Endothelial cell of umbilical vein (primary cell): ENCODE results near the gene KIAA1210. TPM values are rescaled to one million over a fixed set of nuclear protein-coding genes. Genes with fewer than 3 reads are reported as not detected.

ENCODE experiments used
- BruUV-seq: library from RNA; stranded (reverse); fragments of 400-500 nt; replicated peaks from 2 replicates; lab custom pipeline; 2021; lab: Mats Ljungman, UMichigan
- CTCF ChIA-PET: fragments of 300-600, 350-600 bp; sonication (Branson Sonifier 250); formaldehyde crosslinking; loops from one replicate; lab custom pipeline; 2021; ENCODE audit warnings: antibody characterized with exemption, inconsistent platforms; lab: Charles Lee
- POLR2A ChIA-PET: fragments of 300-600, 350-600 bp; sonication (Branson Sonifier 250); formaldehyde crosslinking; loops from one replicate; lab custom pipeline; 2021; ENCODE audit warnings: antibody characterized with exemption, inconsistent platforms; lab: Charles Lee
- DNase-seq: peaks from one replicate; pipeline ENCODE4 v3.0.0-alpha.2; 2011; ENCODE audit warnings: low read depth, low spot score
- FAIRE-seq: peaks from 2 replicates; lab custom pipeline; 2011; peaks lifted over from hg19 to GRCh38; lab: Jason Lieb, UNC
- H2AFZ ChIP-seq: 2 replicates; pipeline ENCODE4 v1.6.0; 2012; ENCODE audit warnings: low read depth, low read length, control low read depth, inconsistent platforms
- H3K27ac ChIP-seq: 2 replicates; pipeline ENCODE4 v1.5.1; 2011; ENCODE audit warnings: low read depth, mild to moderate bottlenecking, control low read depth, low read length, moderate library complexity; ENCODE audit not compliant: insufficient read depth
- H3K27me3 ChIP-seq, 2 experiments: 2 replicates each; pipeline versions ENCODE4 v1.6.0 to v1.6.1; 2011; ENCODE audit warnings: low read length in 2 of 2, mixed read lengths in 1 of 2; ENCODE audit not compliant: control insufficient read depth in 2 of 2, insufficient read depth in 2 of 2
- H3K36me3 ChIP-seq, 2 experiments: 2 replicates in 1 of 2; 3 replicates in 1 of 2; pipeline ENCODE4 v1.5.1; 2011; ENCODE audit warnings: low read length in 2 of 2, mild to moderate bottlenecking in 1 of 2, moderate library complexity in 1 of 2; ENCODE audit not compliant: control insufficient read depth in 2 of 2, insufficient read depth in 2 of 2; ENCODE audit errors: extremely low read depth in 1 of 2
- H3K4me1 ChIP-seq: 3 replicates; pipeline ENCODE4 v1.5.1; 2011; ENCODE audit warnings: mild to moderate bottlenecking, low read length; ENCODE audit not compliant: control insufficient read depth, insufficient read depth; ENCODE audit errors: extremely low read depth
- H3K4me2 ChIP-seq: 2 replicates; pipeline ENCODE4 v1.6.1; 2011; ENCODE audit warnings: low read length, control low read depth, mixed read lengths; ENCODE audit not compliant: insufficient read depth
- H3K4me3 ChIP-seq, 3 experiments: fragments of 200-600 bp in 1 of 3; sonication (generic), shearing (Covaris generic) in 1 of 3; replicated peaks in 1 of 3; 2 replicates each; pipeline ENCODE4 v1.5.1; 2011 to 2016; ENCODE audit warnings: control low read depth in 3 of 3, low read length in 3 of 3, mild to moderate bottlenecking in 2 of 3, inconsistent platforms in 1 of 3, low read depth in 1 of 3, moderate library complexity in 1 of 3; ENCODE audit not compliant: insufficient read depth in 1 of 3
- H3K79me2 ChIP-seq: 2 replicates; pipeline ENCODE4 v1.6.0; 2012; ENCODE audit warnings: low read length, inconsistent platforms; ENCODE audit not compliant: control insufficient read depth, insufficient read depth
- H3K9ac ChIP-seq: replicated peaks from 2 replicates; pipeline ENCODE3; 2011; ENCODE audit warnings: low read length, control low read depth; ENCODE audit not compliant: insufficient read depth; ENCODE audit errors: extremely low read depth
- H3K9me1 ChIP-seq: replicated peaks from 3 replicates; pipeline ENCODE4 v1.6.0; 2011; ENCODE audit warnings: mild to moderate bottlenecking, low read length; ENCODE audit not compliant: control insufficient read depth, insufficient read depth; ENCODE audit errors: extremely low read depth
- H3K9me3 ChIP-seq: replicated peaks from 2 replicates; pipeline ENCODE4 v1.5.1; 2012; ENCODE audit warnings: low read length, inconsistent platforms; ENCODE audit not compliant: control insufficient read depth, insufficient read depth
- H4K20me1 ChIP-seq: replicated peaks from 2 replicates; pipeline ENCODE3; 2011; ENCODE audit warnings: mild to moderate bottlenecking, low read length; ENCODE audit not compliant: control insufficient read depth, insufficient read depth; ENCODE audit errors: extremely low read depth
- EZH2 ChIP-seq: IDR thresholded peaks from 2 replicates; pipeline ENCODE4 v1.6.1; 2012; ENCODE audit warnings: borderline replicate concordance, low read depth, mild to moderate bottlenecking, moderate library complexity, low read length, inconsistent platforms; ENCODE audit not compliant: severe bottlenecking
- FOS ChIP-seq: IDR thresholded peaks from 2 replicates; pipeline ENCODE4 v1.6.1; 2011; ENCODE audit warnings: mild to moderate bottlenecking, low read length, moderate library complexity, borderline replicate concordance; ENCODE audit not compliant: insufficient read depth
- GATA2 ChIP-seq: IDR thresholded peaks from 2 replicates; pipeline ENCODE4 v1.7.0; 2011; ENCODE audit warnings: low read depth, mild to moderate bottlenecking, moderate library complexity, mixed read lengths, low read length; ENCODE audit not compliant: insufficient read length, insufficient read depth
- JUN ChIP-seq: IDR thresholded peaks from 2 replicates; pipeline ENCODE4 v1.6.1; 2011; ENCODE audit warnings: borderline replicate concordance, low read depth; ENCODE audit not compliant: insufficient read length, insufficient read depth
- POLR2A ChIP-seq: IDR thresholded peaks from 2 replicates; pipeline ENCODE4 v1.6.1; 2012; ENCODE audit warnings: low read depth, mild to moderate bottlenecking, control low read depth, low read length
- POLR2AphosphoS5 ChIP-seq: IDR thresholded peaks from 2 replicates; pipeline ENCODE4 v1.6.1; 2012; ENCODE audit warnings: low read depth, mild to moderate bottlenecking, control low read depth, low read length, moderate library complexity; ENCODE audit not compliant: insufficient read depth
- dilution Hi-C: fragments of 300-500 bp; cut with MboI; formaldehyde crosslinking; loops from one replicate; pipeline ENCODE4 v1.15.0; 2019; ENCODE audit warnings: low sequenced_read_pairs; ENCODE audit not compliant: extremely low pct_ligation_motif_present
- intact Hi-C: fragments of 100-400 bp; cut with micrococcal nuclease; formaldehyde crosslinking; loops from one replicate; pipeline ENCODE4 v1.10.0; 2022
- polyA plus RNA-seq, 4 experiments: library from polyadenylated mRNA; depleted of rRNA in 3 of 4; stranded (reverse) in 3 of 4; unstranded in 1 of 4; fragments of >200 nt; gene quantifications; 2 replicates each; pipeline versions ENCODE4 v1.2.1 to v1.2.3, GENCODE V29; 2011 to 2012; ENCODE audit warnings: missing spikeins in 1 of 4
- total RNA-seq: library from RNA; stranded (reverse); gene quantifications from 2 replicates; pipeline ENCODE4 v1.2.3, GENCODE V29; 2021
- TF ChIP-seq, protein P1 (sequence below), 2 donors: IDR thresholded peaks; 1 replicate in 1 of 2; 2 replicates in 1 of 2; pipeline ENCODE4 v1.5.1; 2011; ENCODE audit warnings: low read length in 2 of 2, mild to moderate bottlenecking in 2 of 2, moderate library complexity in 2 of 2, control low read depth in 1 of 2, inconsistent platforms in 1 of 2, low read depth in 1 of 2; ENCODE audit not compliant: insufficient read depth in 1 of 2; ENCODE audit errors: extremely low read depth in 1 of 2

The KIAA1210 gene
- total and polyA plus RNA-seq, 2 donors (not counting 3 experiments of a cell fraction or from before 2014, with no cell fraction given), result not detected

DNA sequence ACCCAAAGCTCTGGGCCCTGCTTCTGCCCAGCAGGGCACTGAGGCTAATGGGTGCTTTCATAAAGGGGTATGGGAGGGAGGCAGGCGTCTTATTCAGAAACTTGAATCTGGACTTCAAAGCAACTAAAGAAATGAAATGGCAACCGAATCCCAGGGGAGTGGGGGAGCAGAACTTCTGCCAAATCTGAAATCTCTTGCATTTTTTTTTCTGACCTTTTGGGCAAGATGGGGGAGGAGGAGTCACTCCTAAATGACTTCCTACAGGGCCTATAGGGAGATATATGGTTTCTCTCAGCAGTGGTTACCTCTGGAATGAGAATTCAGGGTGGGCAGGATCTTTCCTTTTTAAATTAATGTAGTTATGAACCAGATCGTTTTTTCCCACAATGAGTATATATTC is 30.6 kb upstream of the KIAA1210 start:
- no peak for FAIRE-seq
- intact Hi-C loops, result no loop called here

DNA sequence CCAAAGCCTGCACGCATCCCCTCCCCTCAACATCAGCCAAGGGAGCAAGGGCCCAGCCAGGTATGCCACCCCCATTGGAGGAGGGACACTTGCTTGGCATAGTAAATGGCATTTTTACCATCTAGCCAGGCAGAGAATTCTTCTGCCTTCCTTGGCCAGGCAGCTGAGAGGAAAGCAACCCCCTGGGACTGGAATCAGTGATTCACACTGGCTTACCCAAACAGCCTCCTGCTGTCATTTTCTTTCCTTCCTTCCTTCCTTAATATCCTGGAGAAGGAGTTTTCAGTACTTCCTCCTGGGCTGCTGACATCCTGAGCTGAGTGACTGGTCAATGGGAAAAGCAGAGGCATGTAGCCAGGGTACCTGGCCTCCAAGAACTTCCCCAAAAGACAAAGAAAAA is 28.6 kb upstream of the KIAA1210 start:
- H3K4me1 ChIP-seq, result peaks cover 3% of the 10 kb centered on the region
- intact Hi-C loops, result no loop called here
- no peak overlapping the region for H3K27ac ChIP-seq
- H3K36me3 ChIP-seq, result no peaks in the 10 kb centered on the region
- no peak overlapping the region for H3K9ac ChIP-seq
- DNase-seq (no peak), FAIRE-seq (no peak)
- no peak overlapping the region for H3K4me2 ChIP-seq
- no TSS peak for BruUV-seq
- POLR2A ChIA-PET, result no interaction called here
- CTCF ChIA-PET, result no interaction called here
- no peaks in the 10 kb centered on the region for H3K9me1 ChIP-seq
- TF ChIP-seq JUN (no peak), GATA2 (no peak), POLR2A (no peak), EZH2 (no peak), POLR2AphosphoS5 (no peak), FOS (no peak)
- TF ChIP-seq, protein P1, sequence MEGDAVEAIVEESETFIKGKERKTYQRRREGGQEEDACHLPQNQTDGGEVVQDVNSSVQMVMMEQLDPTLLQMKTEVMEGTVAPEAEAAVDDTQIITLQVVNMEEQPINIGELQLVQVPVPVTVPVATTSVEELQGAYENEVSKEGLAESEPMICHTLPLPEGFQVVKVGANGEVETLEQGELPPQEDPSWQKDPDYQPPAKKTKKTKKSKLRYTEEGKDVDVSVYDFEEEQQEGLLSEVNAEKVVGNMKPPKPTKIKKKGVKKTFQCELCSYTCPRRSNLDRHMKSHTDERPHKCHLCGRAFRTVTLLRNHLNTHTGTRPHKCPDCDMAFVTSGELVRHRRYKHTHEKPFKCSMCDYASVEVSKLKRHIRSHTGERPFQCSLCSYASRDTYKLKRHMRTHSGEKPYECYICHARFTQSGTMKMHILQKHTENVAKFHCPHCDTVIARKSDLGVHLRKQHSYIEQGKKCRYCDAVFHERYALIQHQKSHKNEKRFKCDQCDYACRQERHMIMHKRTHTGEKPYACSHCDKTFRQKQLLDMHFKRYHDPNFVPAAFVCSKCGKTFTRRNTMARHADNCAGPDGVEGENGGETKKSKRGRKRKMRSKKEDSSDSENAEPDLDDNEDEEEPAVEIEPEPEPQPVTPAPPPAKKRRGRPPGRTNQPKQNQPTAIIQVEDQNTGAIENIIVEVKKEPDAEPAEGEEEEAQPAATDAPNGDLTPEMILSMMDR (IDR thresholded peaks at IDR 0.05; ENCODE audit: extremely low read depth in 1 of 2, insufficient read depth in 1 of 2, low read depth in 1 of 2, low read length in 2 of 2), result no peak
- no peaks in the 10 kb centered on the region for H3K9me3 ChIP-seq
- dilution Hi-C loops, result no loop called here
- H2AFZ ChIP-seq, result no peak overlapping the region
- no peaks in the 10 kb centered on the region for H4K20me1 ChIP-seq
- no peak overlapping the region for H3K4me3 ChIP-seq
- no peaks in the 10 kb centered on the region for H3K79me2 ChIP-seq
- no peaks in the 10 kb centered on the region for H3K27me3 ChIP-seq

More for the DNA sequence above, 30.6 kb upstream of the KIAA1210 start:
- Histone ChIP-seq H3K27ac (no peak overlapping the region), H3K9me1 (no peaks in the 10 kb centered on the region), H3K79me2 (no peaks in the 10 kb centered on the region), H3K27me3 (no peaks in the 10 kb centered on the region), H3K9ac (no peak overlapping the region), H3K4me3 (no peak overlapping the region), H2AFZ (no peak overlapping the region), H3K36me3 (no peaks in the 10 kb centered on the region), H3K9me3 (no peaks in the 10 kb centered on the region), H3K4me1 (no peaks in the 10 kb centered on the region), H4K20me1 (no peaks in the 10 kb centered on the region), H3K4me2 (no peak overlapping the region)
- dilution Hi-C loops, result no loop called here
- ChIA-PET POLR2A (no interaction called here), CTCF (no interaction called here)
- BruUV-seq, result no TSS peak
- no peak for DNase-seq
- TF ChIP-seq POLR2AphosphoS5 (no peak), EZH2 (no peak), FOS (no peak), GATA2 (no peak), POLR2A (no peak)
